K562 (cell line): Measurements from ENCODE around the gene MAPK13. TPM values are rescaled to one million over a fixed set of nuclear protein-coding genes. Genes with fewer than 3 reads are reported as not detected.
A peak's percentile ranks its signal among the peaks of the same experiment; 100 is the strongest.

Experiments
- ARID1B ChIP-seq: fragments of 450-650 bp; IDR thresholded peaks from 2 replicates; pipeline ENCODE4 v1.6.1; 2016; ENCODE audit warnings: antibody characterized with exemption, mild to moderate bottlenecking, inconsistent platforms
- FOSL1 ChIP-seq: fragments of 200-800 bp; sonication (Bioruptor generic); conservative IDR thresholded peaks from 2 replicates; pipeline ENCODE4 v1.6.1; 2016; ENCODE audit warnings: missing genetic modification characterization, missing compliant biosample characterization
- RHOXF2B ChIP-seq: fragments of 250-450 bp; sonication (Bioruptor Pico); conservative IDR thresholded peaks from 2 replicates; pipeline ENCODE4 v1.5.1; 2021
- SMARCE1 ChIP-seq: fragments of 450-650 bp; IDR thresholded peaks from 2 replicates; pipeline ENCODE4 v1.7.1; 2016; ENCODE audit warnings: mild to moderate bottlenecking
- STAT5A ChIP-seq: IDR thresholded peaks from 2 replicates; pipeline ENCODE4 v1.6.1; 2012; ENCODE audit warnings: low read length, inconsistent platforms, borderline replicate concordance
- TRIM24 ChIP-seq, 2 experiments: fragments of 450-650 bp; IDR thresholded peaks; 2 replicates each; pipeline ENCODE4 v1.6.1; 2016
- USF1 ChIP-seq: sonication (generic); formaldehyde crosslinking; IDR thresholded peaks from 2 replicates; pipeline ENCODE4 v1.9.0; 2022; ENCODE audit warnings: mild to moderate bottlenecking, missing genetic modification reagents
- ZBTB17 ChIP-seq: fragments of 450-650 bp; formaldehyde crosslinking; IDR thresholded peaks from 2 replicates; pipeline ENCODE4 v1.4.0; 2020; ENCODE audit warnings: mild to moderate bottlenecking
- ZBTB26 ChIP-seq: fragments of 450-650 bp; formaldehyde crosslinking; IDR thresholded peaks from 2 replicates; pipeline ENCODE4 v1.4.0; 2022; ENCODE audit warnings: missing genetic modification characterization
- ZNF212 ChIP-seq: fragments of 450-650 bp; formaldehyde crosslinking; IDR thresholded peaks from 2 replicates; pipeline ENCODE4 v1.4.0; 2020; ENCODE audit warnings: mild to moderate bottlenecking
- ZNF518B ChIP-seq: fragments of 250-450 bp; sonication (Bioruptor Pico); IDR thresholded peaks from 2 replicates; pipeline ENCODE4 v1.5.0; 2021; ENCODE audit warnings: mild to moderate bottlenecking, moderate library complexity
- ZNF717 ChIP-seq: fragments of 250-450 bp; sonication (Bioruptor Pico); IDR thresholded peaks from 2 replicates; pipeline ENCODE4 v1.5.0; 2021
- polyA plus RNA-seq, 8 experiments: library from polyadenylated mRNA; depleted of rRNA in 4 of 8; stranded (reverse) in 5 of 8; unstranded in 3 of 8; fragments of >200 nt; fragmentation: Nextera tagmentation in 2 of 8; fragmentation: Illumina TruSeq in 1 of 8; extraction: Ambion mirVana in 2 of 8; extraction: Trizol in 1 of 8; gene quantifications; 2 replicates each; pipeline versions ENCODE4 v1.2.1 to v1.2.3, GENCODE V29; 2011 to 2014; ENCODE audit warnings: inconsistent platforms in 1 of 8, missing spikeins in 1 of 8
- total RNA-seq, 7 experiments: library from RNA; depleted of rRNA in 6 of 7; stranded (reverse); fragments of >200 nt in 6 of 7; fragmentation: Illumina TruSeq in 2 of 7; extraction: Trizol in 2 of 7; gene quantifications; 2 replicates each; pipeline versions ENCODE4 v1.2.1 to v1.2.3, GENCODE V29; 2011 to 2021; ENCODE audit warnings: low replicate concordance in 1 of 7

Gene MAPK13
- total and polyA plus RNA-seq, 9 of the 15 experiments (the other 6 are each of a cell fraction or from before 2014, with no cell fraction given): 0.03 to 2.3 (median 0.48) TPM; not detected in 1

- TF ChIP-seq SMARCE1 (no peak), ZNF212 (CRISPR knock-in tag) (no peak), RHOXF2B (no peak), ZNF518B (CRISPR knock-in tag) (no peak), ZBTB26 (peak; percentile 78), ZBTB17 (CRISPR knock-in tag) (no peak), USF1 (no peak), FOSL1 (tag) (no peak), ZNF717 (CRISPR knock-in tag) (no peak), STAT5A (no peak), ARID1B (no peak), TRIM24 (IDR thresholded peaks at IDR 0.05) (peak in 1 of 2 experiments; percentile 44; a peak in 2 of 4 replicates)
Observed at GRCh38 chr6:36123270-36124139, 6.8 kb upstream of the MAPK13 start (continued).
